Lung (tissue), 12 donors: ENCODE measurements around the gene TMEM134. TPM values are rescaled to one million over a fixed set of nuclear protein-coding genes. Genes with fewer than 3 reads are reported as not detected.

Source experiments
- ATAC-seq: fragments of 200-7000 bp; cut with Tn5 transposase; one replicate; pipeline ENCODE4 v1.9.1; 2020; ENCODE audit warnings: moderate number of reproducible peaks; ENCODE audit not compliant: insufficient read depth, low FRiP score
- DNase-seq, 3 donors: peaks; one replicate each; pipeline ENCODE4 v3.0.0-alpha.2; 2013 to 2017
- H3K27ac ChIP-seq, 2 donors: one replicate each; pipeline ENCODE4 v1.5.1; 2013; ENCODE audit warnings: mild to moderate bottlenecking in 2 of 2, moderate library complexity in 2 of 2, control low read depth in 1 of 2, inconsistent platforms in 1 of 2, low read depth in 1 of 2, low read length in 1 of 2
- H3K27me3 ChIP-seq, 3 donors: one replicate each; pipeline ENCODE4 v1.5.1; 2013; ENCODE audit warnings: low read length in 2 of 3; ENCODE audit not compliant: control insufficient read depth in 3 of 3, insufficient read depth in 3 of 3
- H3K36me3 ChIP-seq, 4 donors: one replicate each; pipeline ENCODE4 v1.5.1; 2013; ENCODE audit warnings: low read length in 4 of 4, mild to moderate bottlenecking in 1 of 4, moderate library complexity in 1 of 4; ENCODE audit not compliant: control insufficient read depth in 4 of 4, insufficient read depth in 4 of 4
- H3K4me1 ChIP-seq, 5 donors: one replicate each; pipeline ENCODE4 v1.5.1; 2013; ENCODE audit warnings: low read length in 5 of 5, mild to moderate bottlenecking in 2 of 5, moderate library complexity in 1 of 5; ENCODE audit not compliant: control insufficient read depth in 5 of 5, insufficient read depth in 5 of 5
- H3K4me3 ChIP-seq: one replicate; pipeline ENCODE4 v1.5.1; 2013; ENCODE audit warnings: mild to moderate bottlenecking, control low read depth, moderate library complexity
- H3K9ac ChIP-seq, 2 donors: one replicate each; pipeline ENCODE4 v1.5.1; 2013; ENCODE audit warnings: low read length in 2 of 2, control low read depth in 1 of 2; ENCODE audit not compliant: insufficient read depth in 1 of 2
- H3K9me3 ChIP-seq, 4 donors: one replicate each; pipeline ENCODE4 v1.5.1; 2013; ENCODE audit warnings: low read length in 3 of 4, mild to moderate bottlenecking in 1 of 4, moderate library complexity in 1 of 4; ENCODE audit not compliant: control insufficient read depth in 4 of 4, insufficient read depth in 3 of 4
- WGBS, 2 donors: extraction: QIAGEN DNeasy Blood & Tissue Kit; methylation state at CpG; one replicate each; pipeline ENCODE4 v1.1.7; 2013; 5-methylcytosine and 5-hydroxymethylcytosine counted together
- polyA plus RNA-seq, 2 donors: library from polyadenylated mRNA; stranded (reverse); fragments of 200-250 nt; gene quantifications; one replicate each; pipeline ENCODE4 v1.2.1, GENCODE V29; 2013
- total RNA-seq, 2 donors: library from RNA; depleted of rRNA in 1 of 2; stranded (reverse); fragments of >200 nt in 1 of 2; gene quantifications; one replicate each; pipeline ENCODE4 v1.2.1, GENCODE V29; 2014 to 2021
- TF ChIP-seq, protein P1 (sequence below): IDR thresholded peaks from 2 replicates; pipeline ENCODE4 v1.5.1; 2012; ENCODE audit warnings: mild to moderate bottlenecking; ENCODE audit errors: control extremely low read depth, extremely low read depth
- donor health status: control.
- donor health status: control.
- donor health status: Bipolar disorder and iron deficiency.
- donor health status: healthy.
- donor health status: DM: yes; HTN: yes; CAD: no.

Gene TMEM134
- total and polyA plus RNA-seq, 4 donors, result 32.5 to 91.4 (median 83.1) TPM

DNA sequence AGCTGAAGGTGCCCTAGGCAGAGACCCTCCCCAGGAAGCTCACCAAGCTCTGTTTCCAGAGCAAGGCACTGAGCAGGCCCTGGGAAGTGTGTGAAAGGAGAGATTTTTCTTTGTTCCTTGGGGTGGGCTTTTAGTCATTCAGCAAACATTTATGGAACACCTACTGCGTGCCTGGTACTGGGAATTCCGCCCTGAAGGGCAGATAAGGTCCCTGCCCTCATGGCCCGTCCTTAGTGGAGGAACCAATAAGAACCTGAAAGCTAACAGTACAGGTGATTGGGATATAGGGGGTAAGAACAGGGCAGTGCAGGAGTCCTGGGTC, 3.9 kb downstream of the TMEM134 start:
- no peak for ATAC-seq
- Histone ChIP-seq H3K9me3 (no peaks in the 10 kb centered on the region), H3K36me3 (no peaks in the 10 kb centered on the region), H3K4me3 (peak overlapping the region; percentile 73), H3K4me1 (peaks cover 0 to 19% (median 4%) of the 10 kb centered on the region in 5 donors), H3K27me3 (no peaks in the 10 kb centered on the region), H3K27ac (peak overlapping the region; percentile 90 to 96), H3K9ac (no peak overlapping the region)
- TF ChIP-seq, protein P1, sequence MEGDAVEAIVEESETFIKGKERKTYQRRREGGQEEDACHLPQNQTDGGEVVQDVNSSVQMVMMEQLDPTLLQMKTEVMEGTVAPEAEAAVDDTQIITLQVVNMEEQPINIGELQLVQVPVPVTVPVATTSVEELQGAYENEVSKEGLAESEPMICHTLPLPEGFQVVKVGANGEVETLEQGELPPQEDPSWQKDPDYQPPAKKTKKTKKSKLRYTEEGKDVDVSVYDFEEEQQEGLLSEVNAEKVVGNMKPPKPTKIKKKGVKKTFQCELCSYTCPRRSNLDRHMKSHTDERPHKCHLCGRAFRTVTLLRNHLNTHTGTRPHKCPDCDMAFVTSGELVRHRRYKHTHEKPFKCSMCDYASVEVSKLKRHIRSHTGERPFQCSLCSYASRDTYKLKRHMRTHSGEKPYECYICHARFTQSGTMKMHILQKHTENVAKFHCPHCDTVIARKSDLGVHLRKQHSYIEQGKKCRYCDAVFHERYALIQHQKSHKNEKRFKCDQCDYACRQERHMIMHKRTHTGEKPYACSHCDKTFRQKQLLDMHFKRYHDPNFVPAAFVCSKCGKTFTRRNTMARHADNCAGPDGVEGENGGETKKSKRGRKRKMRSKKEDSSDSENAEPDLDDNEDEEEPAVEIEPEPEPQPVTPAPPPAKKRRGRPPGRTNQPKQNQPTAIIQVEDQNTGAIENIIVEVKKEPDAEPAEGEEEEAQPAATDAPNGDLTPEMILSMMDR, result no peak
- no peak for DNase-seq
- 53 to 79% methylated on average over 3 of the region's 3 CpGs for WGBS, 2 donors

DNA sequence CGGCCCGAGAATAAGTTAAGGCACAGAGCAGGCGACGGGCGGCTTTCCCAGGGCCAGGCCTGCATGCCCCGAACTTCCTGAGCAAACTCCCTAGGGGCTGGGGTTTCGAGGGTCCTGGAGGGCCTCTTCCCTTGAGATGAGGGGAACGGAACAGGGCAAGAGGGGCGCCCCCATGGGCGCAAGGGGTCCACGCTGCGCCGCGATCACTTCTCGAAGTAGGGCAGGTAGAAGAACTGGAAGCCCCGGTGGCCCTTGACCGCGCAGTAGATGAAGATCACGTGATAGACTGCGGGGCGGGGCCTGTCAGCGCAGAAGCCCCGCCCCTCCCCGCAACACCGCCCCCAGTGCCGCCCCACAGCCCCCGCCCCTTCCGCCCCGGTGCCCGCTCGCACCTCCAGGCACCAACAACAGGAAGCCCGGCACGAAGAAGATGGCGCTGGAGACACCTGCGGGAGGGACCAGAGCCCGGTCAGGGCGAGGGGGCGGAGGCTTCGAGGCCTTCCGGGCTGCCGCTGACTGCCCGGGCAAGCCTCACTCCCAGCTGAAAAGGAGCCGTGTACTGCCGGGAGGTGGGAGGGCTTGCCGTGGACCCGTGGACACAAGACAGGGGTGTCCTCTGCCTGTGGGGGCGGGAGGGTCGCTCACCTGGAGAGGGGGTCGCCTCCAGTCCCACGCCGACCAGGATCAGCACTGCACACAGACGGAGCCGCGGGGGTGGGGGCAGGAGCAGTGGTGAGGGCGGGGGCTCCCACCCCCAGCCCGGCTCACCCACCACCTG, 4.5 kb downstream of the TMEM134 start:
- peaks cover 0 to 19% (median 4%) of the 10 kb centered on the region in 5 donors for H3K4me1 ChIP-seq

DNA sequence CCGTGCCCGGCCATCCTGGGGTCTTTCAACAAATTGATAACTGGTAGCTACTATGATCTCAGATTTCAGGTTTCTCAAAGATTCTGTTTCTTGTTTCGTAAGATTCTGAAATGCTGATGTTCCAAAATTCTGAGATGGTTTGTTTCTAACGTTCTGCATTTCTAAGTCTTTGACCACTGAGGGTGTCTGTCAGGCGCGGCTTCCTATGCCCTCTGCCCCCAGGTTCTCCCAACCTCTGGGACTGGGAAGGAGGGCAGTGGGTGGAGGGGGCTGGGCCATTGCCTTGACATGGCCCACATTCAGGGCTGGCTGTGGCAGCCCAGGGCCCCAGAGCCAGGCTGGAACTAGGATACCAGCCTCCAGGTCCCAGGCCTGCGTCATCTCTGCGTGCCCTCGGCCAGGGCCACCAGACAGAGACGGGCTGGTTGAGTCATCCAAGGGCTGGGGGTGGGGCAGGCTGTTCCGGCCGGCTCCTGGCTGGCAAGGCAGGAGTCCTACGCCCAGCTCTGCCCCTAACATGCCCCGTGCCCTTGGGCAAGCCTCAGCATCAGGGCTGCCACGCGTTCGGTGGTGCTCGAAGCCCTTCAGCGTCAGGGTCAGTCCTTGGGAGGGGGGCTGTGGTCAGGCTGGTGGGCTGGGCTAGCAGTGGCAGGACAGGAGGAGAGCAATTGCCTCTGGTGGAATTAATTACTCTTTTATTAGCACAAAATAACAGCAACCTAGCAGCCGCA, 5.2 kb downstream of the TMEM134 start:
- TF ChIP-seq, protein P1, result no peak
- Histone ChIP-seq H3K36me3 (no peaks in the 10 kb centered on the region), H3K27me3 (no peaks in the 10 kb centered on the region), H3K9me3 (no peaks in the 10 kb centered on the region), H3K27ac (peak overlapping the region; percentile 57 to 90), H3K4me3 (peak overlapping the region; percentile 25), H3K4me1 (peaks cover 0 to 19% (median 4%) of the 10 kb centered on the region in 5 donors), H3K9ac (no peak overlapping the region)
- WGBS, 2 donors, result 73 to 80% methylated on average over 19 to 20 of the region's 20 CpGs
- DNase-seq, result no peak
- peak; percentile 29 for ATAC-seq

More for the DNA sequence above, 4.5 kb downstream of the TMEM134 start:
- Histone ChIP-seq H3K4me3 (peak overlapping the region; percentile 73), H3K27ac (peak overlapping the region; percentile 90 to 96), H3K9ac (no peak overlapping the region), H3K27me3 (no peaks in the 10 kb centered on the region), H3K9me3 (no peaks in the 10 kb centered on the region), H3K36me3 (no peaks in the 10 kb centered on the region)
- ATAC-seq (peak; percentile 73), DNase-seq (peak; percentile 58 to 86 (median 80))
- TF ChIP-seq, protein P1, result no peak
- 14 to 15% methylated on average over 40 to 56 of the region's 56 CpGs for WGBS, 2 donors
